ENCODE measurements around the gene HOXC13.

Gene HOXC13

DNA sequence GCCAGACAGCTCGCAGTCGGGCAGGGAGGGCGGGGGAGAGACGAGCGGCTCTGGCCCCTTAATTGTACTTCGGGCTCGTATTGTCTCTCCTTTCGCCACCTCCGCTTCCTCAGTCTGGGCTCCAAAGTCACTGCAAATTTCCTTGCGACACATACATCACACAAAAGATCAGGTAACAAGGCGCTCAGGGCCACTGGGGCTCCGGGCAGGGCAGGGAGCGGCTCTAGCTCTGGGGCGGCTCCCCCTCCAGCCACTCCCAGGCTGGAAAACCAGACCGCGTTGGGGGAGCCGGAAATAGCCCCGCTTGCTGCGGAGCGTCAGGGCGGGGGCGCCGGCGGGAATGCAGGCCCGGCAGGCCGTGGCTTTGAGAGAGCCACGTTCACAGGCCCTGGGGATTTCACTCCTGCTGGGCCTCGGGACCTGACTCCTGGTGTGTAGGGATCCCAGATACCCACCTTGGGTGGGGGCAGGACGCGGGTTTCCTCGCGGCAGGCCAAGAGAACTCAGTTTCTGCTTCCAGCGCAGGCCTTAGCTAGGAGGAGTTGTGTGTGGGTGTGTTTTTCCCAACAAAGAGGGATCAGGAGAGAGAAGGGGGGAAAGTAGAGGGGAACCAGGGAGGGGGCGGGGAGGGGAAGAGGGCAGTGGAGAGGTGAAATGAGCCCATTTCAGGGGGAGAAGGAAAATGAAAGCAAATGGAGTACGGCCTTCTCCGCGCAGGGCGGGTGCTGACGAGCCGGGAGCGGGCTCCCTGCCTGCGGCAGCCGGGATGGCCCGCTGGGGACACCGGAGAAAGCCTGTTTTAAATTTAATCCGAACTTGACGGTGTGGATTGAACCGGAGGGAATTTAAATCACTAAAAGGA lies 57.0 kb downstream of the HOXC13 start:
- no peak for DNase-seq
